MCF 10A (cell line): Measurements from ENCODE around the gene MON2. TPM values are rescaled to one million over a fixed set of nuclear protein-coding genes. Genes with fewer than 3 reads are reported as not detected.

Experiments
- BruUV-seq: library from RNA; stranded (reverse); fragments of 400-500 nt; replicated peaks from 2 replicates; lab custom pipeline; 2021; lab: Mats Ljungman, UMichigan
- CTCF ChIA-PET: fragments of 300-600 bp; sonication (Branson Sonifier 250); formaldehyde crosslinking; extraction: SDS; loops from one replicate; lab custom pipeline; 2021; ENCODE audit warnings: antibody characterized with exemption, inconsistent platforms; lab: Yijun Ruan, JAX
- POLR2A ChIA-PET: fragments of 300-600, 350-650 bp; sonication (Branson Sonifier 250); formaldehyde crosslinking; extraction: SDS; loops from one replicate; lab custom pipeline; 2020; ENCODE audit warnings: antibody characterized with exemption, inconsistent platforms; lab: Yijun Ruan, JAX
- DNase-seq: peaks from one replicate; pipeline ENCODE4 v3.0.0-alpha.2; 2018; ENCODE audit not compliant: unreplicated experiment
- H3K27ac Mint-ChIP-seq: one replicate; pipeline ENCODE4 v1.8.0; 2022; ENCODE audit warnings: mild to moderate bottlenecking, low read depth, mixed read lengths; ENCODE audit not compliant: unreplicated experiment
- H3K27me3 Mint-ChIP-seq: one replicate; pipeline ENCODE4 v1.8.0; 2022; ENCODE audit warnings: mixed read lengths; ENCODE audit not compliant: insufficient read depth, unreplicated experiment
- H3K36me3 Mint-ChIP-seq: one replicate; pipeline ENCODE4 v1.8.0; 2022; ENCODE audit warnings: mild to moderate bottlenecking, moderate library complexity, mixed read lengths; ENCODE audit not compliant: insufficient read depth, unreplicated experiment
- H3K4me1 Mint-ChIP-seq: one replicate; pipeline ENCODE4 v1.8.0; 2022; ENCODE audit warnings: mixed read lengths; ENCODE audit not compliant: insufficient read depth, unreplicated experiment
- H3K4me3 Mint-ChIP-seq: one replicate; pipeline ENCODE4 v1.8.0; 2022; ENCODE audit warnings: mild to moderate bottlenecking, moderate library complexity, mixed read lengths; ENCODE audit not compliant: unreplicated experiment
- H3K9me3 Mint-ChIP-seq: one replicate; pipeline ENCODE4 v1.8.0; 2022; ENCODE audit warnings: mixed read lengths; ENCODE audit not compliant: unreplicated experiment
- intact Hi-C: fragments of 100-400 bp; cut with micrococcal nuclease; formaldehyde crosslinking; loops from 2 replicates; pipeline ENCODE4 v1.14.1; 2022
- total RNA-seq: library from RNA; stranded (reverse); gene quantifications from 2 replicates; pipeline ENCODE4 v1.2.3, GENCODE V29; 2022
- TF ChIP-seq, protein P1 (sequence below): fragments of 200-600 bp; IDR thresholded peaks from one replicate; pipeline ENCODE4 v1.8.0; 2022; ENCODE audit warnings: antibody characterized with exemption, mild to moderate bottlenecking; ENCODE audit not compliant: unreplicated experiment

MON2 gene
- total RNA-seq, 1 experiment from 2014 or later: 49.5 TPM

DNA sequence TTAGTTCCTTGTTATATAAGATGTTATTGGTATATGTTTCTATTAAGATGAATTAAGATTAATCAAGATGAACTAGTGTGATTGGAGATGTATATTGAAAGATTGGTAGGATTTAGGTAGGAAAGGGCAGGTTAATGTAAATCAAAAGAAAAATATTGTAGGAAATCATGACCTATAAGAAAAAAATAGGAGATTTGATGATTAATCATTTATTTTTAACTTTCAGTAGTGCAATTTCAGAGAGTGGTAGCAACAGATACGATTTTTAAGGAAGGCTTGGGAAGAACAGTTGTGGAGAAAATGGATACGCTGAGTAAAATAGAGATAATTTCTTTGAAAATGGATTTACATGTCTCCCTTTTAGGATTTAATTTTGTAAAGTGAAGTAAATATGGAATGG, 73.7 kb downstream of the MON2 start:
- H3K36me3 Mint-ChIP-seq: peaks cover 25% of the 10 kb centered on the region
- peaks cover 6% of the 10 kb centered on the region for H3K4me1 Mint-ChIP-seq
- H3K27me3 Mint-ChIP-seq: no peaks in the 10 kb centered on the region
- BruUV-seq: no TSS peak
- intact Hi-C loops: no loop called here
- ChIA-PET POLR2A (no interaction called here), CTCF (interaction anchor here (0.6 kb wide), 1 partner anchor 102 kb away, joined by 3 read pairs; no protein-coding TSS in a partner anchor)
- H3K4me3 Mint-ChIP-seq: no peak overlapping the region
- H3K9me3 Mint-ChIP-seq: no peaks in the 10 kb centered on the region
- no peak for DNase-seq
- TF ChIP-seq, protein P1, sequence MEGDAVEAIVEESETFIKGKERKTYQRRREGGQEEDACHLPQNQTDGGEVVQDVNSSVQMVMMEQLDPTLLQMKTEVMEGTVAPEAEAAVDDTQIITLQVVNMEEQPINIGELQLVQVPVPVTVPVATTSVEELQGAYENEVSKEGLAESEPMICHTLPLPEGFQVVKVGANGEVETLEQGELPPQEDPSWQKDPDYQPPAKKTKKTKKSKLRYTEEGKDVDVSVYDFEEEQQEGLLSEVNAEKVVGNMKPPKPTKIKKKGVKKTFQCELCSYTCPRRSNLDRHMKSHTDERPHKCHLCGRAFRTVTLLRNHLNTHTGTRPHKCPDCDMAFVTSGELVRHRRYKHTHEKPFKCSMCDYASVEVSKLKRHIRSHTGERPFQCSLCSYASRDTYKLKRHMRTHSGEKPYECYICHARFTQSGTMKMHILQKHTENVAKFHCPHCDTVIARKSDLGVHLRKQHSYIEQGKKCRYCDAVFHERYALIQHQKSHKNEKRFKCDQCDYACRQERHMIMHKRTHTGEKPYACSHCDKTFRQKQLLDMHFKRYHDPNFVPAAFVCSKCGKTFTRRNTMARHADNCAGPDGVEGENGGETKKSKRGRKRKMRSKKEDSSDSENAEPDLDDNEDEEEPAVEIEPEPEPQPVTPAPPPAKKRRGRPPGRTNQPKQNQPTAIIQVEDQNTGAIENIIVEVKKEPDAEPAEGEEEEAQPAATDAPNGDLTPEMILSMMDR: no peak
- no peak overlapping the region for H3K27ac Mint-ChIP-seq

DNA sequence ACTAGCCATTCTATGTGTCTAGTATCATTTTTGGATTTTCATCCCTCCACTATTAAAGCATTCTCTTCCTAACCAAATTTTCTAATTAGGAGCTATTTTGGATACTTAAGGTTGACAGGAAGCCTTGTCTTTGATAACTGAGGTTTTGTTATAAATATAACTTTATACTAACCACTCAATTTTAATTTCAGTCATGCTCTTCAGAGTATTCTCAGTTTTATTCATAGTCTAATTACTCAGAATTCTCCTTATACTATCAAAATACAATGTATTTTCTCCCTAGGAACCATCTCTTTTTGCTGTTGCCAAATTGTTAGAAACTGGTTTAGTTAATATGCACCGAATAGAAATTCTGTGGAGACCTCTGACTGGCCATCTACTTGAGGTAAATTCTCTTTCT, 76.2 kb downstream of the MON2 start:
- Mint-ChIP-seq H3K27ac (no peak overlapping the region), H3K4me1 (peaks cover under 1% of the 10 kb centered on the region), H3K27me3 (no peaks in the 10 kb centered on the region), H3K9me3 (no peaks in the 10 kb centered on the region), H3K36me3 (peaks cover 28% of the 10 kb centered on the region), H3K4me3 (no peak overlapping the region)
- ChIA-PET CTCF (interaction anchor here (0.6 to 1.6 kb wide), 4 partner anchors 12 to 105 kb away, joined by 3 to 7 read pairs (median 4); no protein-coding TSS in a partner anchor), POLR2A (no interaction called here)
- no peak for DNase-seq
- TF ChIP-seq, protein P1: no peak
- intact Hi-C loops: no loop called here
- BruUV-seq: no TSS peak

DNA sequence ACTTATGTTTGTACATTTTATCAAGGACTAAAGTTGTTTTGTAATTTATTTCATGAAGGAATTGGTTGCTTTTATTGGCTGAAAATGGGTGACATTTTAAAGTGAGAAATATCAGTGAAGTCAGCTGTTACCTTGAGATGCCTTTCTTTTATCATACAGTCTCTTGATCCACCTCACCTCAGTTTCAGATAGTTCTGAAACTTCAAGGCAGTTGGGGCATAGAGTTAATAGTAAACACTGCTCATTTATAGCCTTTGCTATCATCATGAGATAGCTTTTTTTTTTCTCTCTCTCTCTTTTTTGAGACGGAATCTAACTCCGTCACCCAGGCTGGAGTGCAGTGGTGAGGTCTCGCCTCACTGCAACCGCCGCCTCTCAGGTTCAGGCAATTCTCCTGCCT, 76.7 kb downstream of the MON2 start:
- CTCF ChIA-PET: interaction anchor here (0.5 to 1.6 kb wide), 5 partner anchors 11 to 254 kb away, joined by 3 to 7 read pairs (median 3); no protein-coding TSS in a partner anchor
- POLR2A ChIA-PET: no interaction called here
- no TSS peak for BruUV-seq
- H3K4me3 Mint-ChIP-seq: no peak overlapping the region
- no peaks in the 10 kb centered on the region for H3K4me1 Mint-ChIP-seq
- H3K27ac Mint-ChIP-seq: no peak overlapping the region
- intact Hi-C loops: no loop called here
- H3K9me3 Mint-ChIP-seq: no peaks in the 10 kb centered on the region
- H3K27me3 Mint-ChIP-seq: no peaks in the 10 kb centered on the region
- DNase-seq: no peak
- peaks cover 33% of the 10 kb centered on the region for H3K36me3 Mint-ChIP-seq
- TF ChIP-seq, protein P1: no peak

DNA sequence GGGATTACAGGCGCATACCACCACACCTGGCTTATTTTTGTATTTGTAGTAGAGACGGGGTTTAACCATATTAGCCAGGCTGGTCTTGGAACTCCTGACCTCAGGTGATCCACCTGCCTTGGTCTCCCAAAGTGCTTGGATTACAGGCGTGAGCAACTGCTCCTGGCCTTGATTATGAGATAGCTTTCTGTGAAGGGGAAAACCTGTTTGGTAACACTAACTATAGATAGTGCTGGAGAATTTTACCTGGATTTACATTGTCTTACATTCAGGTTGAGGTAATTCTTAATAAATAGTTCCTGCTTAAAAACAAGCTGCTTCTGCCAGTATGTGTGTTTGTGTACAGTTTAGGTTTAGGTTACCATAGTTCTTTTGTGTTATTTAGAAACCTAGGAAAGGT, 77.1 kb downstream of the MON2 start:
- POLR2A ChIA-PET: no interaction called here
- H3K36me3 Mint-ChIP-seq: peaks cover 34% of the 10 kb centered on the region
- H3K4me3 Mint-ChIP-seq: no peak overlapping the region
- no peaks in the 10 kb centered on the region for H3K27me3 Mint-ChIP-seq
- no peak for DNase-seq
- TF ChIP-seq, protein P1: no peak
- no peak overlapping the region for H3K27ac Mint-ChIP-seq
- CTCF ChIA-PET: interaction anchor here (0.5 to 1.6 kb wide), 7 partner anchors 11 to 253 kb away, joined by 3 to 7 read pairs (median 3); no protein-coding TSS in a partner anchor
- BruUV-seq: no TSS peak
- no peaks in the 10 kb centered on the region for H3K9me3 Mint-ChIP-seq
- H3K4me1 Mint-ChIP-seq: no peaks in the 10 kb centered on the region
- intact Hi-C loops: no loop called here
